PFSK-1 (cell line): Measurements from ENCODE around the gene HSPG2.

Experiments used
- POLR2AphosphoS5 ChIP-seq: IDR thresholded peaks from 2 replicates; pipeline ENCODE4 v1.6.1; 2012; ENCODE audit warnings: low read depth, mild to moderate bottlenecking, control low read depth, low read length, moderate library complexity
- REST ChIP-seq, 2 experiments: IDR thresholded peaks; 2 replicates each; pipeline versions ENCODE4 v1.6.1 to v1.8.0; 2011 to 2012; ENCODE audit warnings: low read depth in 2 of 2, low read length in 2 of 2, control low read depth in 1 of 2, inconsistent platforms in 1 of 2, mild to moderate bottlenecking in 1 of 2, moderate library complexity in 1 of 2; ENCODE audit not compliant: insufficient read depth in 1 of 2

- no peak for TF ChIP-seq POLR2AphosphoS5
- no peak for TF ChIP-seq REST (IDR thresholded peaks at IDR 0.05; ENCODE audit: insufficient read depth in 1 of 2, low read depth in 2 of 2, low read length in 2 of 2)
Observed at GRCh38 chr1:21904704-21905520, 32.2 kb downstream of the HSPG2 start.
